Retina (tissue), 1 donor: Measurements from ENCODE around the gene LCN10.
"Not testable (repeated sequence)": the region's sequence is repeated elsewhere in the genome, so short reads cannot be mapped to it uniquely, and the experiment has no call there.

Source experiments
- DNase-seq: peaks from one replicate; pipeline ENCODE4 v3.0.0-alpha.2; 2016

Gene LCN10

DNA sequence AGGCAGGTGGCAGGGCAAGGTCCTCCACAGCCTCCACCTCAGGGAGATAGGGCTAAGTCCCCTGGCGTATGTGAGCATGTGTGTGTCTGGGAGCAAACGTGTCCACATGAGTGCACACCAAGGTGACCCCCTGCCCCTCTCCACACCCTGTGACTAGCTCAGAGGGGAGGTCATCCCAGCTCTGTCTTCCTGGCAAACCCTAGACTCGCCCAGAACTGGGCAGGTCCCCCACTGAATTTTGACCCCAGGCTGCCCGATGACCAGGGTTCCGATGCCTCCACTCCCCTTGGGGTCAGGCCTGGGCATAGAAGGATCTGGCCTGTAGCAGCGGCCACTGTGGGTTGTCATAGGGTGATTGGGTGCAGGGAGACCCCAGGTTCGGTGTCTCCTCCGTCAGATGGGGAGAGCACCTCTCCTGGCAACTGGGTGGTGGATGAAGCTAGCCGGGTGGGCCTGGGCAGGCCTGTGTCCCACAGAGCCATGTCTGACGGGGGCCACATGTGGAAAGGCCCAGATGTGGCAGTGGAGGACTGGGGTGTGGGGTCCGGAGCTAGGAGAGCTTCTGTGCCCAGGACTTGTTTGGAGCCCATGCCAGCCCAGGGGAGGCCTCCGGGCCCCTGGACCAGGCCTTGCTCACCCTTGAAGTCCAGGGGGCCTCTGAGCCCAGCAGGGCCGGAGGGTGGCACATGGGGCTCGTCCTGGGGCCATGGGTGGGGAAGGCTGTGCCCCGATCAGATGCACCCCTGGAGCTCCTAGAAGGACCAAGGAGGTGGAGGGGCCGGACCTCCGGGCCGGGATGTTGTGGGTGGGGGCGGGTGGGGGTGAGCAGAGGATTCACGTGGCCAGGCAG is 24.2 kb downstream of the LCN10 start:
- DNase-seq, result no peak

DNA sequence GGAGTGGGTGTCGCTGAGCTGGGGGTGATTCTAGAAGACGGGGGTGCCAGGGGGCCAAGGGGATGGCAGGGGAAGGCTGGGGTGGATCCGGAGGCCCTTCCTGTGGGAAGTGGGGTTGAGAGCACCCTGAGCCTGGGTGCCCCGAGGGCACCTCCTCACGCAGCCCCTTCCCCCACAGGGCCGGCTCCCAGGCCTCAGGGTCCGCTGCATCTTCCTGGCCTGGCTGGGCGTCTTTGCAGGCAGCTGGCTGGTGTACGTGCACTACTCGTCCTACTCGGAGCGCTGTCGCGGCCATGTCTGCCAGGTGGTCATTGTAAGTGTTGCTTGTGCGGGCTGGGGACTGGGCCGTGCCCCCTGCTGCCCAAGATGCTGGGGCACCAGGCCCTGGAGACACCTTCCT is 25.3 kb downstream of the LCN10 start:
- DNase-seq, result no peak

DNA sequence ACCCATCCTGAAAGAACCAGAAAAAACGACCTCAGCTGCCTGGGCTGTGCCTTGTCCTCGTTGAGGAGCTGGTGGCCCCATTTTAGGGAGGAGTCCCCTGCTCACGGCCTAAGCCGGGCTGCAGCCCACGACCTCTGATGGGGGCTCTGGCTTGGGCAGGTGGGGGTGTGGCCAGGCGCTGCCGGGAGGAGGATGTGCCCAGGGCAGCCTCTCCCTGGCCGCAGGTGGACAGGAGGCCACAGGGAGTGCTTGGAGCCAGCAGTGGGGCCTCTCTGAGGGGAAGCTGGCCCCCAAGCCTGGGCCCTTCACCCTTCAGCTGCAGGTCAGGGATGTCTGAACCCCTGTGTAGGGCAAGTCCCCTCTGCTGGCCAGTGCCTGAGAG is 27.9 kb downstream of the LCN10 start:
- no peak for DNase-seq

DNA sequence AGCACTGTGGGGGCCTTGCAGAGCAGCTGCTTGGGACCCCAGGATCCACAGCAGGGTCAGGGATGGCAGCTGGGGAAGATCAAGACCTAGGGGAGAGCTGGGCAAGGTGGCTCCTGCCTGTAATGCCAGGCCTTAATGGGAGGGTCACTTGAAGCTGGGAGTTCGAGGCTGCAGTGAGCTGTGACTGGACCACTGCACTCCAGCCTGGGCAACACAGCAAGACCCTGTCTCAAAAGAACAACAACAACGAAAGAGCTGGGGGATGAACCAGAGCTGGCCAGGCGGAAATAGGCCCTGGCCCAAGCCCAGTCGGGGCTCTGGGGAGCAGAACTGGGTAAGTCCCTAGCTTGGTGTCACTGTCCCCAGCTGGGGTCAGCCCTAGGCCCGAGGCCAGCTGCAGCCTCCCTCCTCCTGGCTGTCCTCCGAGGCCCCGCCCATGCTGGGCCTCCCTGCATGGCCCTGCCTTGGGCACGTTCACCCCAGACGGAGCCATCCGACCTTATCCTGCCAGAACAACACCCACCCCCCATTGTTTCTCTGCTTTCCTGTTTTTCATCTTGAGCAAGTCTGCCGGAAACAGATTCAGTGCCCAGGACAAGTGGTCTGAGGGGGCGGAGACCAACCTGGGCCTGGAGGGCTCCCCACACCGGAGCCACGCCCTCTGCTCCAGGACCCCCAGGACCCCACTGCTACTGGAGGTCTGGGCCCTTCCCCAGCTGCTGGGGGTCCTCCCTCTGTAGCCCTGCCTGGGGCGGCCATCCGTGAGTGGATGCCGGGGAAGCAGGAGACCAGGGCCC is 28.4 kb downstream of the LCN10 start:
- no peak for DNase-seq

DNA sequence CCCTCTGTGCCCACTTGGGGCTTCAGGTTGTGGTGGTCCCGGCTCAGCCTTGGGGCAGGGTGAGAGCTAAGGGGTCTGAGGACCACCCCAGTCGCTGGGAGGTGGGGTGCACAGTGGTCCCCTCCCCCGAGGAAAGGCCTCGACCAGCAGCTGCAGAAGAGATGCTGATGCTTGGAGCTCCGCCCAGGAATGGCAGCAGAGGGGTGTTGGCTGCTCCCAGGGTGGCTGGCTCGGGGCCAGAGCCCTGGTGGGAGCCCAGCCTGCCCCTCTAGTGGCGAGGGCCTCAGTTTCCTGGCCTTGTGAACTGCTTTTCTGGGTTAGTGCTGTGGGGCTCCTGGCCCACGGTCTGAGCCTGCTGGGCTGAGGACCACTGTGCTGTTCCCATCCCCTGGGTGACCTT is 29.2 kb downstream of the LCN10 start:
- no peak for DNase-seq

DNA sequence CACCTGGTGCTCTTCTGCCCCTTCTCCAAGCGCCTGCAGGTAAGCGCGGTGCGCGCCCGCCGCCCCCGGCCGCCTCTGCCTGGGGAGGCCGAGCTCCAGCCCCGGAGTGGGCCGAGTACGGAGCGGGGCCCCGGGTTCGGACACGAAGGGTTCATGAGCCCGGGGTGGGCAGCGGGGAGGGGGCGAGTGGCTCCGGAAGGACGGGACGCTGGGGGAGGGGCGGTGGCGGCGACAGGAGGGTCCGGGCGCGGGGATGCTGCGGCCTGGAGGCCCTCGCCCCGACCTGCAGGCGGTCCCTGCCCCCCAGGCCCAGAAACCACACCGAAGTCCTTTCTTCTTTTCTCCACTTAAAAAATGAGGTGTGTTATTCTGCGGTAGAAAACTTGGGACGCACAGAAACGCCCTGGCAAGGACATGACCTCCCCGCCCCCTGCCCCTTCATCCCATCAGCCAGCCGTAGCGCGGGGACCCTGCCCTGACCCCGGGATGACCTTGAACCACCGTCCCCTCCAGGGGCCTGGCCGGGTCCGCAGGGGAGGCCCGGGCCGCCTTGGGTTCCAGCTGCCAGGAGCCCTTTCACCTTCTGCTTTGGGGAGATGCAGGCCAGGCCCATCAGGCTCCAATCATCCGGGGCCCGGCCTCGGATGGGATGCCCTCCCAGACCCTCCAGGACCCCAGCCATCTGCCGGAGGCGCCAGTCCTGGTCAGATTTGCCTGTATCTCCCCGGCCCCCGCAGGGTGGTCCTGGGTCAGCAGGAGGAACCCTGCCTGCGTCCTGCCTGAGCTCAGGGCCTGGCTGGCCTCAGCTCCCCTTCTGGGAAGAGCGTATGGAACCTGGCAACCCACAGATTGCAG is 29.8 kb downstream of the LCN10 start:
- DNase-seq, result peak; percentile 57

DNA sequence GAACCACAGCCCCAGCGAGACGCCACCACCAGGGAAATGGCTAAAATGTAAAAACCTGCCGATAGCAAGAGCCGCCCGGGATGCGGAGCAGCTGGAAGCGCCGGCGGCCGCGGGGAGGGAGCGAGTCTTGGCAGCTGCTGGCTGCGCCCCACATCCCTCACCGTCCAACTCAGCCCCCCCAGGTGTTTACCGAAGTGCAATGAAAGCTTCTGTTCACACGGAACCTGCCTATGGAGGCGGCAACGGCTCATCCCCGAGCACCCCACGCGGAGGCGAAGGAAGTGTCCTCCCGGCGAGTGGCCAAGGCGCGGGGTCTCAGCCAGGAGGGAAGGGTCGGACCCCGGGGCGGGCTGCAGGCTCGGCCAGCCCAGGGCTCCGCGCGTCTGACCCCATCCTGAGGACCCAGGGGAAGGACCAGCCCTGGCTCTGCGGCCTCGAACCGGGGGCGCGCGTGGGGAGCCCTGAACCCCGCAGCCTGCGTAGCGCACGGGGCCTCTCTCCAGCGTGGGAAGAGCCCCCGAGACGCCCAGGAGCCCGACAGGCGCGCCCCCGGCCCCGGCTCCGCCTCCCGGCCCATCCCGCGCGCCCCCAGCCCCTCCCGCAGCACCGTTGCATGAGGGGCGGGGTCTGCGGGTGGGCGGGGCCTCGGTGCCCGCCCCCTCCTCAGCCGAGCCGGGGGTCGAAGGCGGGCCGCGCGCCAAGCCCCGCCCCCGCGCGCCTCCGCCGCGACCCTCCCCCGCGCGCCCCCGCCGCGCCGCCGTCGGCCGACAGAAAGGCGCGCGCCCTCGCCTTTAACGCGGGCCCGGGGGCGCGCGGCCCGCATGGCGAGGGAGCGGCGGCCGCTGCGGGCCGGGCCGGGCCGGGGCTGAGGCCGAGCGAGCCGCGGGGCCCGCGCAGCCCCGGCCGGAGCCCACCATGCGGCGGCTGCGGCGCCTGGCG is 30.7 kb downstream of the LCN10 start, which contains the start of gene DIPK1B:
DIPK1B (plus strand) TSS at position 822 of the 939 bp plus-strand sequence; CDS start at position 916, 94 bp downstream.
- peak; percentile 89 for DNase-seq

DNA sequence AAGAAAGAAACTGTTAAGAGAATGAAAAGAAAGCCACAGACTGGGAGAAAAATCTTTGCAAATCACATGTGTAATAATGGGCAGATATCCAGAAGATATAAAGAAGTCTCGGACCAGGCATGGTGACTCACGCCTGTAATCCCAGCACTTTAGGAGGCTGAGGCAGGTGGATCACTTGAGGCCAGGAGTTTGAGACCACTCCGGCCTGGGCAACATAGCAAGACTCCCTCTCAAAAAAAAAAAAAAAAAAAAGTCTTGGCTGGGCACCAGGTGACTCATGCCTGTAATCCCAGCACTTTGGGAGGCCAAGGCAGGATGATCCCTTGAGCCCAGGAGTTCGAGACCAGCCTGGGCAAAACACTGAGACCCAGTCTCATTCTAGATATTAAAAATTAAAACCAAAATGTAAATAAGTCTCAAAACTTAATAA is 31.5 kb downstream of the LCN10 start:
- not testable (repeated sequence) for DNase-seq

DNA sequence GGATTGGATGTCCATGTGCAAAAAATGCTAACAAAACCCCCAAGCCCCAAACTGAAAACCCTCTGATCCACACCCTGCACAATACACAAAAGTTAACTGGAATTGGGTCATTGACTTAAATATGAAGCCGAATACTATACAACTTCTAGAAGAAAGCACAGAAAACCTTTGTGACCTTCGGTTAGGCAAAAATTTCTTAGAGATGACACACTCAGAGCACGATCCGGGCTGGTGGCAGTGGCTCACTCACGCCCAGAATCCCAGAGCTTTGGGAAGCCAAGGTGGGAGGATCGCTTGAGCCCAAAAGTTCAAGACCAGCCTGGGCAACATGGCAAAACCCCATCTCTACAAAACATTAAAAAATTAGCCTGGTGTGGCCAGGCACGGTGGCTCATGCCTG is 32.2 kb downstream of the LCN10 start:
- no peak for DNase-seq

DNA sequence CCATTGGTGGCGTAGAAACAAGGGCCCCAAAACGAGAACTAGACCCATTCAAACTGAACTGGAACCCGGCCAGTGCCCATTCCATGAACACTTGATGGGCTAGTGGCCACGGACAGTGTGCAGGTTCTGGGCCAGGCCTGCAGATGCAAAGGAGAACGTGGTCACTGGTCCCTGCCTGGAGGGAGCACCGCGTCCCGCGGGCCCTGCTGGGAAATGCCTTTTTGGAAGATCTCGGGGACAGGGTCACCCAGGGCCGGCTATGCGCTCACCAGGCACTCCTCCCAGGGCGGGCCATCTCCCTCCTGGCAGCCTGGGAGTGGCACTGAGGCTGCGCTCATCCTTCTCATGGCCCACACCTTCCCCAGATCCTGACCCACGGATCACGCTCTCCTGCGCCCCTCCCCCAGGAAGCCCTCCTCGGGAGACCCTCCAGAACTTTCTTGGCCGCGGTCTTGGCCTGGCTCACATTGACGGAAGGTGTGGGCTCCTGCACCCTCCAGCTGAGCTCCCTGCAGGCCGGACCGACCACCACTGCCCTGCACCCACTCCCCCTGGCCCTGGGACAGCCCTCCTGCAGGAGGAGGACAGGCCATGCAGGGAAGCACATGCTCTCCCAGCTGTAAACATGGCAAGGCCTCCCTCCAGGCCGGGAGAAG is 33.2 kb downstream of the LCN10 start:
- no peak for DNase-seq

DNA sequence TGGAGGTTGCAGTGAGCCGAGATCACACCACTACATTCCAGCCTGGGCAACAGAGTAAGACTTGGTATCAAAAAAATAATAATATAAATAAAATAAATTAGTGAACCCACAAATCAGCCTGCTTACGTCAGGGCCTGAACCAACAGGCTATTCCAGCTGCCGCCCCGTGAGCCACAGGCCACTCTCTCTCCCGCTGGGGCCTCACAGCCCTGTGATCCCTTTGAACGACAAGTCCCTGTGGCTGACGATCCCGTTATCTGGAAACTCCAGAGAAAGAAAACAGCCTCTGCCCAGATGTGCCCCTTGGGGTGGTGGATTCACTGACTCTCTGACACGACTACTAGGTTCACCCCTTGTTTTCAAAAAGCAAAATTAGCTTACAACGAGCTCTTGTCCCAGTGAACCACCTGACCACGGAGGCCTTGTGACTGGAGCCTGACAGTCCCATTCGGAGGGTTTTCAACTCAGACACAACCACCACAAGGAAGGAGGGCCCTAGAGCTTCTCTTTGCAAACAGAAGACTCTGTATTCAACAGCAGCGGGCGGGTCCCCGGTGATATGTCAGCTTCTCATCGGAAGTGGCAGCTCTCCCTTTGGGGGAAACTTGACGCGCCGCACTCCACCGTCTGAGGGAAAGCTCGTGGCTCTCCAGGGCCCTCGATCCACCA is 34.8 kb downstream of the LCN10 start:
- no peak for DNase-seq

DNA sequence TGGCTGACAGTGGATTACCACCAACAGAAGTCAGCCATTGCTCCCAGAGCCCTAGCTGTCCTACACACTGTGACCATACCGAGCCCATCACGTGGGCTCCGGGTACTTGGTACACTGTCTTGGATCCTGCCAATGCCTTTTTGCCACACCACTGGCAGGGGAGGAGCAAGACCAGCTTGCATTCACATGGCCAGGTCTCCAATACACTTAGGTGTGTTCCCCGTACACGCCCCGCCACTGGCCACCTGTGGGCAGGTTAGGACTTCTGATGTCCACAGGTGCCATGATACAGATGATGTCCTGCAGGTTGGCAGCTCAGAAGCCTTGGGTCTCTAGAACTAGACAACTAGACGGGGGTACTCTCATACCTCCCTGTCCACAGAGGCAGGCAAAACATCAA is 35.7 kb downstream of the LCN10 start:
- no peak for DNase-seq

DNA sequence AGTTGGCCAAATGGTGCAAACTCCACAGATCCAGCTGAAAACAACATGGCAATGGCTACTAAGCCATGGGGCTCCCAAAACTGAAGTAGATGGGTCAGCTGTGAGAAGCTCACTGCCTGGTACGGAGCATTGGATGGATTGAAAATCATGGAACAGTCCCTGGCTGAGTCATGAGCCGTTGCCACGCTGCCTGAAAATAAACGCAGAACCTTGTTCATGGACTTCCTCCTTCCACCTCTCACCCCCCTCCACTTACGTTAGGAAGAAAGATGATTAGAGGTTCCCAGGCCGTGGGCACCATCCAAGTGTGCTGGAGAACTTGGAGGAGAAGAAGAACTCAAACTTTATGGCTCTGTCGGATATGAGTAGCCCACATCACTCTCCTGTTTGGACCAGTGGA is 37.2 kb downstream of the LCN10 start:
- no peak for DNase-seq

DNA sequence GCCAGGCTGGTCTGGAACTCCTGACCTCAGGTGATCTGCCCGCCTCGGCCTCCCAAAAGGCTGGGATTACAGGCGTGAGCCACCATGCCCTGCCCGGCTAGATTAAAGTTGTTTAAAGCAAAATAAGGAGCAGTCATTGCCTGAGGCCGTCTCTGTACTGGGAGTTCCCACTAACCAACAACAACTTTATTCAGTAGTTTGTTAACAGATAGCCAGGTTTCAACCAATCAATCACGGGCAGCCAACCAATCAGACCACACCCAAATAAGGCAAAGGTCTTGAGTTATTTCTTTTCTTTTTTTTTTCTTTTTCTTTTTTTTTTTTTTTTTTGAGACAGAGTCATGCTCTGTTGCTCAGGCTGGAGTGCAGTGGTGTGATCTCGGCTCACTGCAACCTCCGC is 38.0 kb downstream of the LCN10 start:
- DNase-seq, result not testable (repeated sequence)

DNA sequence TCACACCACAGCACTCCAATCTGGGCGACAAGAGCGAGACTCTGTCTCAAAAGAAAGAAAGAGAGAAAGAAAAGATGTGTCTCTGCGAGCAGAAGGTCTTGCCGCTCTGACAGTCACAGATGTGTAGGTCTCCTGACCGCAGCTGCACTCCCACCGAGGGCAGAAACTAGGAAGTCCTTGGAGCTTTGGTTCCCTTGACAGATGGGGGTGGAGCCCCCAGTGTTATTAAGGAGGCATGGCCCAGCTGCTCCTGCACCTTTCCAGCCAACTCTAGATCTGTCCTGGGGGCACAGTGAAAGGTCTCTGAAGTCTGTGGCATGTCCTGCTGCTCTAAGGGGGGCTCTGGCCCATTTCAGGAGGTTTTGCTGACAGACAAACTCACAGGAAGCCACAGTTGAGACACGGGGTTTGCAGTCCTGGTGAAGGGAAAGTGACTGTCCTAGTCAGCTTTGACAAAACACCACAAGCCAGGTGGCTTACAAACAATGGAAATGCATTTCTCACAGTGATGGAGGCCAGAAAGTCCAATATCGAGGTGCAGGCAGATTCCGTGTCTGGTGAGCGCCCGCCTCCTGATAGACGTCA is 39.4 kb downstream of the LCN10 start:
- no peak for DNase-seq

DNA sequence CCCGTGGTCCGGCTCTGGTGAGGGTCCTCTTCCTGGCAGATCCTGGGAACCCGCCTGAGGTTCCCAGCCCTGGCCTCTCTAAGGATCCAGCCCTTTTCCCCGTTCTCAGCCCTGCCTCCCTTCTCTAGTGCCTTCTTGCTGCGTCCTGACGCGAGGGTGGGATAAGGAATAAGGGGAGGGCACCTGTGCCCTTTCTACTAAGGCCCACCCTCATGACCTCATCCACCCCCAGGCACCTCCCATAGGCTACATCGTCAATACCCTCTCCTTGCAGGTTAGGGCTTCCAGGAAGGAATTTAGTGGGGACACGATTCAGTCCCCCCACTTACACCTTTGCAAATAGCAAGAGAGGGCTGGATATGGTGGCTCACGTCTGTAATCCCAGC is 41.1 kb downstream of the LCN10 start:
- DNase-seq, result no peak

DNA sequence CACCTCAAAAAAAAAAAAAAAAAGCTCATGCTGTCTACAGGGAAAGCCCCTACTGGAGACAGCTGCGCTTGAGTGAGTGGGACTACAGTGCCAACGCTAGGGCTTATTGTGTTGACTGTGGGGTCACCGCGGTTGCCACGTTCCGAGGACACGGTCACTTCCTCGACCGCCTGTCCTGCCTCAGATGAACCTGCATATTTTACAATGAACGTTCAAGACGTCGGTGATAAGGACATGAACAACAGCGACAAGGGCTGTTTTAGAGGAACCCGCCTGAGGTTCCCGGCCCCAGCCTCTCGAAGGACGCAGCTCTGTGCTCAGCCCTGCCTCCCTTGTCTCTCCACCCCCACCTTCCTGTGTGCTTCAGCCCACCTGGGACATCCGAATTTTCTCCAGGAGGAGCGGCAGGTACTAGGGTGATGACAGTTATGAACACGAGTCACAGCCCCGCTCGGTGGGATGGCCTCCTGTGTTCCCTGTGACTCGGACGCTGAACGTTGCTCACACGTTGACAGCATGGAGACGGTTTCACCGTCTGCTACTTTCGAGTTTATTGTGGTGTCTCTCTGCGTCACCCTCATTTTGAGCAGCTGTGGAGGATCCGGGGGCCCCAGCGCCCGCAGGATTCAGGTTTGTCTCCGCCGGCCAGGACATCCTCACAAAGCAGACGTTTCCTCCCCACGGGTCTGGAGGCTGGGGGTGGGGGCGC is 41.6 kb downstream of the LCN10 start:
- peak; percentile 42 for DNase-seq

DNA sequence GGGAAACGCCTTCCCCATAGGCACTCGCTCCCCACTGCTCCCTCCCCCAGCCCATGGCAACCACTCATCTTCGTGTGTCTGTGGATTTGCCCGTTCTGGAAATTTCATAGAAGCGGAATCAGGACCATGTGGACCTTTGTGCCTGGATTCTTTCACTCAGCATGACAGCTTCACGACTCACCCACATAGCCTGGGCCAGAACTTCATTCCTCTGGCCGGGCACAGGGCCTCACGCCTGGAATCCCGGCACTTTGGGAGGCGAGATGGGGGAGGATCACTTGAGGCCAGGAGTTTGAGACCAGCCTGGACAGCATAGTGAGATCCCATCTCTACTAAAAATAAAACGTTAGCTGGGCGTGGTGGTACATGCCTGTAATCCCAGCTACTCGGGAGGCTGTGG is 42.4 kb downstream of the LCN10 start:
- DNase-seq, result no peak

DNA sequence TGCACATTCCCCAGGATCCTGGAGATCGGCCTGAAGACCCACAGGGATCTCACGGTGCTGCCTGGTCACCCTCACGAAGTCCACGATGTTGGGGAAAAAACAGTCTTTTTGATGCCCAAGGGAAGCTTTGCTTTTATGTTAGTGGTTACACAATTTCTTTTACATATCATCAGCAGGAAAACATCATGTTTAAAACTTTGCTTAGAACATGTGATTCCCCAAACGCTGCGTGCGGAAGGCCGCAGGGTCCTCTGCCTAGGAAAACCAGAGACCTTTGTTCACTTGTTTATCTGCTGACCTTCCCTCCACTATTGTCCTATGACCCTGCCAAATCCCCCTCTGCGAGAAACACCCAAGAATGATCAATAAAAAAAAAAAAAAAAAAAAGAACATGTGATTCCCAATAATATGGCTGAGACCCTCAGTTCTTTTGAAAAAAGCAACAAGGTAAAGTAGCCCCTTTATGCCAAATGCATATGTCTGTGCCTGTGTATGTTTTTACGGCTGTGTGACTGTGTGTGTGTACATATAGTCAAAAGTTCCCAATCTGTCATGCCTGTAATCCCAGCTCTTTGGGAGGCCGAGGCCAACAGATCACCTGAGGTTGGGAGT is 44.0 kb downstream of the LCN10 start:
- DNase-seq, result no peak
